Measurements from ENCODE around the gene PPM1A.

DNA sequence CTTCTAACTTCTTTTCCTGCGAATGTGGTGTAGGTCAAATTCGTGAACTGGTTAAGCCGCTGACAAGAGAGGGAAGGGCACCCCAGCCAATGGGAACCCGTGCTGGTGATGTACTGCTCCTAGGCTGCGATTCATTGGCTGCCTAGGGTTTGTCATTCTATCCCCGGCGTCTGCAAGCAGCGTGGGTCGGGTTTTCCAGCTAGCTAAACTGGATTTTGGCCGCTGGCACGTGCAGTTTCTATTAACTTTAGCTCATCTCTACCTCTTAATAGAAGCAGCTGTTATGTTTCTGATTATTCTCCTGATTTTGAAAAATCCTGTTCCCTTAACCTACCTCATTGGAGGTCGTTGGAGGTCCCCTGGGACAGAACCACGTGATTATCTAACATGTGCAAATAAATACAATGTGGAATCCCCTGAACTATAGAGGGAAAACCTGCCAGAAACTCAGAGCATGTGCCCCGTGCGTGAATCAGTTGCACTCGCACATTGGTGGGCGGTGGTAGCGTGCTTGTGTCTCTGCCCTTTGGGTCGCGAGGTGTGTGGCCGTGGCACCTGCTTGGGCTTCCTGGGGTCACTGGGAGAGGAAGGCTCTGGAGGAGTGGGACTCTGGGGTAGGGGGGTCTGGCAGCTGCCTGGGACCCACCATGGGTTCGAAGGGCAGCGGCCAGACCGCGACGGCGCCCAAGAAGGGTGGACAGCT is 876 bp upstream of the PPM1A start:
- TF ChIP-seq, protein P1, sequence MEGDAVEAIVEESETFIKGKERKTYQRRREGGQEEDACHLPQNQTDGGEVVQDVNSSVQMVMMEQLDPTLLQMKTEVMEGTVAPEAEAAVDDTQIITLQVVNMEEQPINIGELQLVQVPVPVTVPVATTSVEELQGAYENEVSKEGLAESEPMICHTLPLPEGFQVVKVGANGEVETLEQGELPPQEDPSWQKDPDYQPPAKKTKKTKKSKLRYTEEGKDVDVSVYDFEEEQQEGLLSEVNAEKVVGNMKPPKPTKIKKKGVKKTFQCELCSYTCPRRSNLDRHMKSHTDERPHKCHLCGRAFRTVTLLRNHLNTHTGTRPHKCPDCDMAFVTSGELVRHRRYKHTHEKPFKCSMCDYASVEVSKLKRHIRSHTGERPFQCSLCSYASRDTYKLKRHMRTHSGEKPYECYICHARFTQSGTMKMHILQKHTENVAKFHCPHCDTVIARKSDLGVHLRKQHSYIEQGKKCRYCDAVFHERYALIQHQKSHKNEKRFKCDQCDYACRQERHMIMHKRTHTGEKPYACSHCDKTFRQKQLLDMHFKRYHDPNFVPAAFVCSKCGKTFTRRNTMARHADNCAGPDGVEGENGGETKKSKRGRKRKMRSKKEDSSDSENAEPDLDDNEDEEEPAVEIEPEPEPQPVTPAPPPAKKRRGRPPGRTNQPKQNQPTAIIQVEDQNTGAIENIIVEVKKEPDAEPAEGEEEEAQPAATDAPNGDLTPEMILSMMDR (IDR thresholded peaks at IDR 0.05) = no peak
- TF ChIP-seq ZFX (IDR thresholded peaks at IDR 0.05; ENCODE audit: borderline replicate concordance) = no peak

All from 22Rv1 (cell line).